GM12891 (cell line): ENCODE data around the gene GPAT2.
"Not testable (repeated sequence)": the region's sequence is repeated elsewhere in the genome, so short reads cannot be mapped to it uniquely, and the experiment has no call there.

ENCODE experiments used
- POLR2AphosphoS5 ChIP-seq: IDR thresholded peaks from 2 replicates; pipeline ENCODE4 v1.6.1; 2011; ENCODE audit warnings: low read depth, low read length, control low read depth
- POU2F2 ChIP-seq: IDR thresholded peaks from 2 replicates; pipeline ENCODE4 v1.6.1; 2011; ENCODE audit warnings: low read depth, mild to moderate bottlenecking, control low read depth, low read length, moderate library complexity

- TF ChIP-seq POU2F2, POLR2AphosphoS5: not testable (repeated sequence)
Measured at GRCh38 chr2:96071977-96072491, 37.3 kb upstream of the GPAT2 start.
